T1000 (cell line): ENCODE results near the gene FBXL20.
"Not testable (repeated sequence)": the region's sequence is repeated elsewhere in the genome, so short reads cannot be mapped to it uniquely, and the experiment has no call there.

ENCODE experiments used
- DNase-seq: peaks from one replicate; lab custom pipeline; 2025; ENCODE audit warnings: mixed read lengths; lab: John Stamatoyannopoulos, UW

FBXL20 gene

GRCh38 chr17:39401412-39402243 lies at the start of gene FBXL20:
Gene FBXL20 (minus strand): TSS chr17:39401626. CDS start chr17:39401402, 224 bp downstream.
- DNase-seq = peak; percentile 76

GRCh38 chr17:39450847-39451581 lies 49.6 kb upstream of the FBXL20 start, which contains the start of gene MED1:
Gene MED1 (minus strand): TSS chr17:39451263. CDS start chr17:39451062, 201 bp downstream.
- DNase-seq = peak; percentile 92

- DNase-seq = no peak
Measured at GRCh38 chr17:39450051-39450450, 48.6 kb upstream of the FBXL20 start.

GRCh38 chr17:39447561-39447960 lies 46.1 kb upstream of the FBXL20 start:
- no peak for DNase-seq

GRCh38 chr17:39443326-39443725 lies 41.9 kb upstream of the FBXL20 start:
- no peak for DNase-seq

- not testable (repeated sequence) for DNase-seq
Measured at GRCh38 chr17:39439868-39440267, 38.4 kb upstream of the FBXL20 start.

- DNase-seq = no peak
Measured at GRCh38 chr17:39429600-39429999, 28.2 kb upstream of the FBXL20 start.

GRCh38 chr17:39416141-39416540 lies 14.7 kb upstream of the FBXL20 start:
- DNase-seq = no peak

- DNase-seq = no peak
Measured at GRCh38 chr17:39410279-39410678, 8.9 kb upstream of the FBXL20 start.

- DNase-seq = no peak
Measured at GRCh38 chr17:39408360-39408759, 6.9 kb upstream of the FBXL20 start.

GRCh38 chr17:39406951-39407350 lies 5.5 kb upstream of the FBXL20 start:
- no peak for DNase-seq

GRCh38 chr17:39405436-39405835 lies 4.0 kb upstream of the FBXL20 start:
- DNase-seq = no peak

- peak; percentile 15 for DNase-seq
Measured at GRCh38 chr17:39404542-39405378, 3.3 kb upstream of the FBXL20 start.

GRCh38 chr17:39402890-39403605 lies 1.6 kb upstream of the FBXL20 start:
- DNase-seq = no peak

GRCh38 chr17:39402244-39402889 lies 941 bp upstream of the FBXL20 start:
- DNase-seq = peak; percentile 79

- DNase-seq = no peak
Measured at GRCh38 chr17:39400547-39401411, 647 bp downstream of the FBXL20 start.

GRCh38 chr17:39399791-39400190 lies 1.6 kb downstream of the FBXL20 start:
- no peak for DNase-seq

- no peak for DNase-seq
Measured at GRCh38 chr17:39393736-39394135, 7.7 kb downstream of the FBXL20 start.

GRCh38 chr17:39391448-39391847 lies 10.0 kb downstream of the FBXL20 start:
- DNase-seq = no peak

GRCh38 chr17:39385040-39385439 lies 16.4 kb downstream of the FBXL20 start:
- DNase-seq = no peak
